H9 (cell line): ENCODE data around the gene HRAS. TPM values are rescaled to one million over a fixed set of nuclear protein-coding genes. Genes with fewer than 3 reads are reported as not detected.
A peak's percentile ranks its signal among the peaks of the same experiment; 100 is the strongest.

ENCODE experiments used
- DNase-seq: peaks from one replicate; pipeline ENCODE4 v3.0.0-alpha.2; 2017
- H2AFZ ChIP-seq: one replicate; pipeline ENCODE4 v1.6.1; 2013; ENCODE audit warnings: mild to moderate bottlenecking, low read length, control low read depth, moderate library complexity
- H2AK5ac ChIP-seq: 2 replicates; pipeline ENCODE4 v1.6.1; 2013; ENCODE audit warnings: low read length, control low read depth, mixed read lengths; ENCODE audit not compliant: insufficient read length
- H2BK120ac ChIP-seq: one replicate; pipeline ENCODE4 v1.6.1; 2013; ENCODE audit warnings: low read depth, mild to moderate bottlenecking, low read length, control low read depth, inconsistent platforms; ENCODE audit not compliant: poor library complexity, severe bottlenecking
- H2BK12ac ChIP-seq: 2 replicates; pipeline ENCODE4 v1.6.1; 2013; ENCODE audit warnings: low read length, control low read depth, mixed read lengths, low read depth; ENCODE audit not compliant: insufficient read length
- H2BK15ac ChIP-seq: 2 replicates; pipeline ENCODE4 v1.6.1; 2013; ENCODE audit warnings: low read depth, low read length, control low read depth
- H2BK20ac ChIP-seq: one replicate; pipeline ENCODE4 v1.6.1; 2013; ENCODE audit warnings: low read depth, mild to moderate bottlenecking, low read length, control low read depth, inconsistent platforms; ENCODE audit not compliant: poor library complexity, severe bottlenecking
- H2BK5ac ChIP-seq: 2 replicates; pipeline ENCODE4 v1.6.1; 2013; ENCODE audit warnings: low read length, control low read depth, mixed read lengths; ENCODE audit not compliant: insufficient read length
- H3K14ac ChIP-seq: 2 replicates; pipeline ENCODE4 v1.6.1; 2013; ENCODE audit warnings: low read length, control low read depth; ENCODE audit not compliant: insufficient read depth
- H3K18ac ChIP-seq: 2 replicates; pipeline ENCODE4 v1.6.1; 2013; ENCODE audit warnings: low read depth, mild to moderate bottlenecking, mixed read lengths, low read length, control low read depth; ENCODE audit not compliant: insufficient read length
- H3K23ac ChIP-seq: 2 replicates; pipeline ENCODE4 v1.6.1; 2013; ENCODE audit warnings: low read length, control low read depth, mixed read lengths, low read depth; ENCODE audit not compliant: insufficient read length
- H3K23me2 ChIP-seq: 2 replicates; pipeline ENCODE4 v1.6.1; 2013; ENCODE audit warnings: low read depth, mild to moderate bottlenecking, mixed read lengths, low read length, control low read depth; ENCODE audit not compliant: insufficient read length, poor library complexity, severe bottlenecking
- H3K27ac ChIP-seq: 2 replicates; pipeline ENCODE4 v1.5.1; 2013; ENCODE audit warnings: low read length, control low read depth, mixed read lengths, low read depth; ENCODE audit not compliant: insufficient read length
- H3K27me3 ChIP-seq: 2 replicates; pipeline ENCODE4 v1.6.1; 2013; ENCODE audit warnings: low read length, control low read depth, inconsistent platforms; ENCODE audit not compliant: insufficient read depth
- H3K4ac ChIP-seq: 2 replicates; pipeline ENCODE4 v1.6.1; 2013; ENCODE audit warnings: low read depth, mild to moderate bottlenecking, control low read depth, inconsistent platforms, low read length, moderate library complexity
- H3K4me1 ChIP-seq: 2 replicates; pipeline ENCODE4 v1.6.1; 2013; ENCODE audit warnings: low read length, control low read depth, inconsistent platforms; ENCODE audit not compliant: insufficient read depth
- H3K4me2 ChIP-seq: 2 replicates; pipeline ENCODE4 v1.6.1; 2013; ENCODE audit warnings: low read length, control low read depth, mixed read lengths; ENCODE audit not compliant: insufficient read length, insufficient read depth
- H3K56ac ChIP-seq: 2 replicates; pipeline ENCODE4 v1.6.1; 2013; ENCODE audit warnings: low read depth, mild to moderate bottlenecking, mixed read lengths, low read length, control low read depth; ENCODE audit not compliant: insufficient read length
- H3K79me1 ChIP-seq: 2 replicates; pipeline ENCODE4 v1.6.1; 2013; ENCODE audit warnings: low read depth, mild to moderate bottlenecking, moderate library complexity, low read length, control low read depth, inconsistent platforms; ENCODE audit not compliant: insufficient read depth, poor library complexity, severe bottlenecking
- H3K79me2 ChIP-seq: 2 replicates; pipeline ENCODE4 v1.6.1; 2013; ENCODE audit warnings: low read length, control low read depth, inconsistent platforms; ENCODE audit not compliant: insufficient read depth
- H3K9ac ChIP-seq: 2 replicates; pipeline ENCODE4 v1.6.1; 2013; ENCODE audit warnings: low read length, control low read depth, mixed read lengths; ENCODE audit not compliant: insufficient read length; ENCODE audit errors: extremely low read depth
- H3K9me3 ChIP-seq: one replicate; pipeline ENCODE4 v1.6.1; 2013; ENCODE audit warnings: low read depth, low read length, inconsistent platforms; ENCODE audit not compliant: control insufficient read depth
- H3T11ph ChIP-seq: one replicate; pipeline ENCODE4 v1.6.1; 2013; ENCODE audit warnings: mild to moderate bottlenecking, low read length, control low read depth, inconsistent platforms
- H4K20me1 ChIP-seq: one replicate; pipeline ENCODE4 v1.6.1; 2013; ENCODE audit not compliant: control insufficient read depth, insufficient read length, insufficient read depth
- H4K5ac ChIP-seq: 2 replicates; pipeline ENCODE4 v1.6.1; 2013; ENCODE audit warnings: low read depth, mild to moderate bottlenecking, mixed read lengths, low read length, control low read depth; ENCODE audit not compliant: insufficient read length
- H4K8ac ChIP-seq: replicated peaks from 2 replicates; pipeline ENCODE4 v1.6.1; 2013; ENCODE audit warnings: low read length, control low read depth, mixed read lengths, low read depth; ENCODE audit not compliant: insufficient read length
- H4K91ac ChIP-seq: 2 replicates; pipeline ENCODE4 v1.6.1; 2013; ENCODE audit warnings: low read depth, mild to moderate bottlenecking, moderate library complexity, mixed read lengths, low read length, control low read depth; ENCODE audit not compliant: insufficient read length
- H3K27ac Mint-ChIP-seq, 3 experiments: 2 replicates in 2 of 3; 3 replicates in 1 of 3; pipeline ENCODE4 v1.8.0; 2020 to 2021; ENCODE audit warnings: mixed read lengths in 3 of 3, mild to moderate bottlenecking in 1 of 3, moderate library complexity in 1 of 3
- H3K27me3 Mint-ChIP-seq: 2 replicates; pipeline ENCODE4 v1.8.0; 2021; ENCODE audit warnings: low read depth, mild to moderate bottlenecking, moderate library complexity, mixed read lengths
- H3K36me3 Mint-ChIP-seq, 3 experiments: 2 replicates in 2 of 3; 3 replicates in 1 of 3; pipeline ENCODE4 v1.8.0; 2020 to 2021; ENCODE audit warnings: low read depth in 3 of 3, mixed read lengths in 3 of 3; ENCODE audit not compliant: insufficient read depth in 1 of 3
- H3K4me1 Mint-ChIP-seq, 2 experiments: 2 replicates each; pipeline ENCODE4 v1.8.0; 2020; ENCODE audit warnings: mixed read lengths in 2 of 2
- H3K4me3 Mint-ChIP-seq, 2 experiments: 2 replicates in 1 of 2; 3 replicates in 1 of 2; pipeline ENCODE4 v1.8.0; 2020 to 2021; ENCODE audit warnings: mild to moderate bottlenecking in 2 of 2, mixed read lengths in 2 of 2, moderate library complexity in 1 of 2
- H3K9me3 Mint-ChIP-seq, 2 experiments: 2 replicates in 1 of 2; 3 replicates in 1 of 2; pipeline ENCODE4 v1.8.0; 2020; ENCODE audit warnings: mild to moderate bottlenecking in 2 of 2, mixed read lengths in 2 of 2, moderate library complexity in 1 of 2
- WGBS: extraction: QIAGEN DNeasy Blood & Tissue Kit; methylation state at CpG from one replicate; pipeline ENCODE4 v1.1.7; 2013; ENCODE audit warnings: missing lambda C conversion rate, low lambda C conversion rate, mixed read lengths; ENCODE audit not compliant: insufficient read length; ENCODE audit errors: extremely low coverage; 5-methylcytosine and 5-hydroxymethylcytosine counted together
- total RNA-seq: library from RNA; stranded (reverse); gene quantifications from 2 replicates; pipeline ENCODE4 v1.2.1, GENCODE V29; 2021
- TF ChIP-seq, protein P1 (sequence below): fragments of 200-600 bp; sonication (generic); conservative IDR thresholded peaks from 3 replicates; pipeline ENCODE4 v1.8.0; 2021; ENCODE audit warnings: antibody characterized with exemption, mild to moderate bottlenecking

HRAS gene
- total RNA-seq, 1 experiment from 2014 or later, result 61.8 TPM

DNA sequence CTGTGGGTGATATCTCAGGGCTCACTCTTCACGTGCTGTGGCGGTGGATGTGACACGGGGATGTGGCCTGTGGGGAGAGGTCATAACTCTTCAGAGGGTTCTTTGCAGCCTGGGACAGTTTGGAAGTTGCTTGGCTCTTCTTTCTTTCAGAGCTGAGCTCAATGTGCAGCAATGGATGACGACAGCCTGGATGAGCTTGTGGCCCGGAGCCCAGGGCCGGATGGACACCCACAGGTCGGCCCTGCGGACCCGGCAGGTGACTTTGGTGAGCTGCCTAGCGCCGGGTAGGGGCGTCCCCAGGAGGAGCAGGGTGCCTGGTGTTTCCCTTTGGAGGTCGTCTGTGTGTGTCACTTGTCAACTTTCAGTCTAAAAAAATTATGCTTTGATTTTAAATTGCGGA, 46.0 kb upstream of the HRAS start:
- Histone ChIP-seq H3T11ph (no peak overlapping the region), H2AK5ac (no peak overlapping the region), H2BK20ac (no peak overlapping the region), H2BK5ac (no peak overlapping the region), H3K18ac (no peak overlapping the region), H4K8ac (no peak overlapping the region), H3K27ac (no peak overlapping the region), H3K56ac (no peak overlapping the region), H3K9me3 (no peaks in the 10 kb centered on the region), H3K4me2 (no peak overlapping the region), H3K23me2 (peaks cover 7% of the 10 kb centered on the region), H2AFZ (no peak overlapping the region), H2BK12ac (no peak overlapping the region), H3K4me1 (no peaks in the 10 kb centered on the region), H3K9ac (no peak overlapping the region), H4K5ac (no peak overlapping the region), H3K79me2 (peaks cover 42% of the 10 kb centered on the region; the same call in 1 of the 2 replicates), H2BK15ac (no peak overlapping the region), H3K14ac (no peak overlapping the region), H3K23ac (no peak overlapping the region), H4K20me1 (peaks cover 3% of the 10 kb centered on the region), H2BK120ac (no peak overlapping the region), H3K27me3 (no peaks in the 10 kb centered on the region), H3K4ac (no peak overlapping the region), H4K91ac (no peak overlapping the region), H3K79me1 (peaks cover 14% of the 10 kb centered on the region)
- WGBS, result no CpG with 5 or more reads among the region's 14 CpGs
- no peaks in the 10 kb centered on the region for H3K27me3 Mint-ChIP-seq
- TF ChIP-seq, protein P1, sequence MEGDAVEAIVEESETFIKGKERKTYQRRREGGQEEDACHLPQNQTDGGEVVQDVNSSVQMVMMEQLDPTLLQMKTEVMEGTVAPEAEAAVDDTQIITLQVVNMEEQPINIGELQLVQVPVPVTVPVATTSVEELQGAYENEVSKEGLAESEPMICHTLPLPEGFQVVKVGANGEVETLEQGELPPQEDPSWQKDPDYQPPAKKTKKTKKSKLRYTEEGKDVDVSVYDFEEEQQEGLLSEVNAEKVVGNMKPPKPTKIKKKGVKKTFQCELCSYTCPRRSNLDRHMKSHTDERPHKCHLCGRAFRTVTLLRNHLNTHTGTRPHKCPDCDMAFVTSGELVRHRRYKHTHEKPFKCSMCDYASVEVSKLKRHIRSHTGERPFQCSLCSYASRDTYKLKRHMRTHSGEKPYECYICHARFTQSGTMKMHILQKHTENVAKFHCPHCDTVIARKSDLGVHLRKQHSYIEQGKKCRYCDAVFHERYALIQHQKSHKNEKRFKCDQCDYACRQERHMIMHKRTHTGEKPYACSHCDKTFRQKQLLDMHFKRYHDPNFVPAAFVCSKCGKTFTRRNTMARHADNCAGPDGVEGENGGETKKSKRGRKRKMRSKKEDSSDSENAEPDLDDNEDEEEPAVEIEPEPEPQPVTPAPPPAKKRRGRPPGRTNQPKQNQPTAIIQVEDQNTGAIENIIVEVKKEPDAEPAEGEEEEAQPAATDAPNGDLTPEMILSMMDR, result no peak
- H3K27ac Mint-ChIP-seq, result peak overlapping the region in 2 of 3 experiments; percentile 61 to 71; a peak in 4 of 7 replicates
- H3K9me3 Mint-ChIP-seq, result no peaks in the 10 kb centered on the region
- no peak for DNase-seq
- H3K36me3 Mint-ChIP-seq, result peaks cover 16 to 44% (median 37%) of the 10 kb centered on the region in 3 experiments; a peak in 6 of 7 replicates
- no peak overlapping the region; a peak in 1 of 5 replicates for H3K4me3 Mint-ChIP-seq
- H3K4me1 Mint-ChIP-seq, result peaks cover 11 to 15% of the 10 kb centered on the region in 2 experiments; a peak in 3 of 4 replicates
